IMR-90 (cell line): ENCODE measurements around the gene CREBZF. TPM values are rescaled to one million over a fixed set of nuclear protein-coding genes. Genes with fewer than 3 reads are reported as not detected.

Source experiments
- ATAC-seq: fragments of 200-7000 bp; cut with Tn5 transposase; 2 replicates; pipeline ENCODE4 v1.9.1; 2020; ENCODE audit warnings: low read depth, mild to moderate bottlenecking, moderate library complexity
- BruUV-seq: library from RNA; stranded (reverse); fragments of 400-500 nt; replicated peaks from 2 replicates; lab custom pipeline; 2021; lab: Mats Ljungman, UMichigan
- CTCF ChIA-PET: fragments of 300-600 bp; formaldehyde crosslinking; extraction: SDS; loops from one replicate; lab custom pipeline; 2021; ENCODE audit warnings: antibody characterized with exemption; lab: Yijun Ruan, JAX
- POLR2A ChIA-PET: fragments of 300-600 bp; sonication (Branson Sonifier 250); formaldehyde crosslinking; loops from one replicate; lab custom pipeline; 2022; ENCODE audit warnings: antibody characterized with exemption; ENCODE audit not compliant: unreplicated experiment; lab: Charles Lee
- DNase-seq: peaks from one replicate; pipeline ENCODE4 v3.0.0; 2013
- H2AFZ ChIP-seq: replicated peaks from 2 replicates; pipeline ENCODE3; 2013; ENCODE audit warnings: low read length, mild to moderate bottlenecking; ENCODE audit not compliant: poor library complexity
- H2AK5ac ChIP-seq: 2 replicates; pipeline ENCODE4 v1.6.1; 2013; ENCODE audit warnings: low read depth, low read length, inconsistent platforms
- H2AK9ac ChIP-seq: replicated peaks from 2 replicates; pipeline ENCODE3; 2013; ENCODE audit warnings: mild to moderate bottlenecking, low read depth, low read length, moderate library complexity; ENCODE audit not compliant: poor library complexity
- H2BK120ac ChIP-seq: 2 replicates; pipeline ENCODE4 v1.6.1; 2013; ENCODE audit warnings: low read depth, low read length, inconsistent platforms
- H2BK15ac ChIP-seq: 3 replicates; pipeline ENCODE4 v1.6.1; 2013; ENCODE audit warnings: low read depth, low read length, inconsistent platforms
- H2BK20ac ChIP-seq: 2 replicates; pipeline ENCODE4 v1.6.1; 2013; ENCODE audit warnings: low read depth, mild to moderate bottlenecking, inconsistent platforms, low read length, moderate library complexity
- H2BK5ac ChIP-seq: 2 replicates; pipeline ENCODE4 v1.6.1; 2013; ENCODE audit warnings: mild to moderate bottlenecking, low read depth, low read length, inconsistent platforms; ENCODE audit not compliant: poor library complexity, severe bottlenecking
- H3K14ac ChIP-seq: replicated peaks from 2 replicates; pipeline ENCODE4 v1.6.1; 2013; ENCODE audit warnings: low read depth, low read length, inconsistent platforms
- H3K18ac ChIP-seq: 2 replicates; pipeline ENCODE4 v1.6.1; 2013; ENCODE audit warnings: low read depth, low read length, control low read depth
- H3K23ac ChIP-seq: 2 replicates; pipeline ENCODE4 v1.6.1; 2013; ENCODE audit warnings: low read depth, low read length, inconsistent platforms
- H3K27ac ChIP-seq: 2 replicates; pipeline ENCODE4 v1.5.1; 2013; ENCODE audit warnings: mild to moderate bottlenecking, control low read depth, low read length; ENCODE audit not compliant: insufficient read depth
- H3K27me3 ChIP-seq: 2 replicates; pipeline ENCODE4 v1.6.1; 2013; ENCODE audit warnings: low read length; ENCODE audit not compliant: control insufficient read depth, insufficient read depth
- H3K36me3 ChIP-seq: 2 replicates; pipeline ENCODE4 v1.6.1; 2013; ENCODE audit warnings: low read length, mixed read lengths; ENCODE audit not compliant: control insufficient read depth, insufficient read depth
- H3K4ac ChIP-seq: 2 replicates; pipeline ENCODE4 v1.6.1; 2013; ENCODE audit warnings: low read depth, low read length, inconsistent platforms
- H3K4me1 ChIP-seq: 2 replicates; pipeline ENCODE4 v1.6.1; 2013; ENCODE audit warnings: low read length, mixed read lengths; ENCODE audit not compliant: control insufficient read depth, insufficient read depth
- H3K4me2 ChIP-seq: 2 replicates; pipeline ENCODE4 v1.6.1; 2013; ENCODE audit warnings: low read depth, mild to moderate bottlenecking, control low read depth, low read length, moderate library complexity
- H3K4me3 ChIP-seq: 2 replicates; pipeline ENCODE4 v1.5.1; 2013; ENCODE audit warnings: low read depth, mild to moderate bottlenecking, control low read depth, low read length, moderate library complexity; ENCODE audit not compliant: insufficient read depth
- H3K56ac ChIP-seq: 2 replicates; pipeline ENCODE4 v1.6.1; 2013; ENCODE audit warnings: low read length, inconsistent platforms; ENCODE audit not compliant: insufficient read depth; ENCODE audit errors: extremely low read depth
- H3K79me1 ChIP-seq, 2 experiments: 2 replicates each; pipeline ENCODE4 v1.6.1; 2013; ENCODE audit warnings: low read length in 2 of 2, inconsistent platforms in 1 of 2, low read depth in 1 of 2
- H3K9ac ChIP-seq: 2 replicates; pipeline ENCODE4 v1.6.1; 2013; ENCODE audit warnings: low read depth, low read length, control low read depth
- H3K9me1 ChIP-seq: 2 replicates; pipeline ENCODE4 v1.6.1; 2013; ENCODE audit warnings: low read length, inconsistent platforms; ENCODE audit not compliant: insufficient read depth
- H3K9me3 ChIP-seq: 2 replicates; pipeline ENCODE4 v1.6.1; 2013; ENCODE audit warnings: low read length; ENCODE audit not compliant: control insufficient read depth, insufficient read depth
- H4K20me1 ChIP-seq: 2 replicates; pipeline ENCODE4 v1.6.1; 2013; ENCODE audit warnings: low read length, inconsistent platforms; ENCODE audit not compliant: insufficient read depth
- H4K5ac ChIP-seq: 2 replicates; pipeline ENCODE4 v1.6.1; 2013; ENCODE audit warnings: mild to moderate bottlenecking, low read depth, low read length, control low read depth
- H4K8ac ChIP-seq, 2 experiments: 2 replicates each; pipeline ENCODE4 v1.6.1; 2013; ENCODE audit warnings: low read depth in 2 of 2, low read length in 2 of 2, control low read depth in 1 of 2, inconsistent platforms in 1 of 2
- H4K91ac ChIP-seq: 2 replicates; pipeline ENCODE4 v1.6.1; 2013; ENCODE audit warnings: low read depth, low read length, inconsistent platforms; ENCODE audit not compliant: insufficient read depth
- BHLHE40 ChIP-seq: fragments of 150-350 bp; IDR thresholded peaks from 2 replicates; pipeline ENCODE4 v1.6.1; 2016; ENCODE audit warnings: mild to moderate bottlenecking, low read depth, low read length
- CEBPB ChIP-seq: IDR thresholded peaks from 2 replicates; pipeline ENCODE4 v1.6.1; 2012; ENCODE audit warnings: low read depth, low read length, improper control_type of control experiment
- CHD1 ChIP-seq: IDR thresholded peaks from 2 replicates; pipeline ENCODE4 v1.6.1; 2012; ENCODE audit warnings: low read depth, low read length, improper control_type of control experiment
- FOS ChIP-seq: fragments of 150-350 bp; IDR thresholded peaks from 2 replicates; pipeline ENCODE4 v1.6.1; 2016; ENCODE audit warnings: low read depth, low read length
- MAFK ChIP-seq: IDR thresholded peaks from 2 replicates; pipeline ENCODE4 v1.6.1; 2012; ENCODE audit warnings: low read depth, low read length, improper control_type of control experiment
- MAZ ChIP-seq: IDR thresholded peaks from 2 replicates; pipeline ENCODE4 v1.6.1; 2012; ENCODE audit warnings: low read depth, mild to moderate bottlenecking, low read length, improper control_type of control experiment, moderate library complexity, borderline replicate concordance
- MXI1 ChIP-seq: IDR thresholded peaks from 2 replicates; pipeline ENCODE4 v1.6.1; 2012; ENCODE audit warnings: low read depth, mild to moderate bottlenecking, low read length, moderate library complexity, borderline replicate concordance
- NFE2L2 ChIP-seq: fragments of 150-350 bp; IDR thresholded peaks from 2 replicates; pipeline ENCODE4 v1.6.1; 2016; ENCODE audit warnings: low read depth, mild to moderate bottlenecking, low read length
- POLR2A ChIP-seq: IDR thresholded peaks from 2 replicates; pipeline ENCODE4 v1.6.1; 2012; ENCODE audit warnings: mild to moderate bottlenecking, low read depth, low read length
- RAD21 ChIP-seq: IDR thresholded peaks from 2 replicates; pipeline ENCODE4 v1.6.1; 2012; ENCODE audit warnings: low read length, improper control_type of control experiment
- SMC3 ChIP-seq: fragments of 150-350 bp; IDR thresholded peaks from 2 replicates; pipeline ENCODE4 v1.6.1; 2016; ENCODE audit warnings: low read depth, mild to moderate bottlenecking, antibody characterized with exemption, low read length, moderate library complexity
- dilution Hi-C: fragments of 300-500 bp; cut with HindIII; formaldehyde crosslinking; loops from one replicate; pipeline ENCODE4 v1.14.3; 2018; ENCODE audit warnings: low sequenced_read_pairs; ENCODE audit not compliant: unreplicated experiment
- in situ Hi-C: fragments of 300-500 bp; cut with MboI; formaldehyde crosslinking; loops from 3 replicates; pipeline ENCODE4 v1.14.3; 2019; ENCODE audit warnings: low sequenced_read_pairs, inconsistent platforms, mixed read lengths
- intact Hi-C: fragments of 100-400 bp; cut with micrococcal nuclease; formaldehyde crosslinking; loops from 2 replicates; pipeline ENCODE4 v1.10.0; 2022
- polyA plus RNA-seq, 3 experiments: library from polyadenylated mRNA; depleted of rRNA; stranded (reverse); fragments of >200 nt; gene quantifications; 2 replicates each; pipeline ENCODE4 v1.2.3, GENCODE V29; 2012; ENCODE audit warnings: low replicate concordance in 1 of 3
- total RNA-seq: library from RNA; depleted of rRNA; stranded (reverse); fragments of >200 nt; gene quantifications from 2 replicates; pipeline ENCODE4 v1.2.3, GENCODE V29; 2012
- TF ChIP-seq, protein P1 (sequence below): conservative IDR thresholded peaks from 2 replicates; pipeline ENCODE4 v1.5.1; 2012; ENCODE audit warnings: mild to moderate bottlenecking, low read depth, low read length, improper control_type of control experiment
- TF ChIP-seq, protein P2 (sequence below): fragments of 150-350 bp; IDR thresholded peaks from 2 replicates; pipeline ENCODE4 v1.6.1; 2016; ENCODE audit warnings: low read depth, mild to moderate bottlenecking, low read length, moderate library complexity, borderline replicate concordance

Gene CREBZF
- total and polyA plus RNA-seq, 2 of the 4 experiments (the other 2 are of a cell fraction): 12.5 to 17.7 TPM

DNA sequence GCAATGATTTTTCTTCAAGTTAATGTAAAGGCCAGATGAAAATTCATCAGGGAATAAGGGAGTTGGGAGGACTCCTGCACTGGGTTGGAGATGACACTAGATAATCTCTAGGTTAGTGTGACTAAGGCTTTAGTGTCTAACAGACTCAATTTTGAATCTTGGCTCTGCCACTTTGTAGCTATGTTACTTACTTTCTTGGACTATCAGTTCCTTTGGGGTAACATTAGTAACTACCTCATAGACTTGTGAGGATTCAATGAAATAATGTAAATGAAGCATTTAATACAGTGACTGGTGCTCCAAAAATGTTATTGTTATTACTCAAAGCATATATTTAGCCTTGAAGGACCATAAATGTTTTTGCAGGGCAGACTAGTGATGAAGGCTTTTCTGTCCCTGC is 30.6 kb upstream of the CREBZF start:
- Histone ChIP-seq H4K91ac (no peak overlapping the region), H2BK5ac (peak overlapping the region; percentile 36), H2BK20ac (no peak overlapping the region), H2BK15ac (no peak overlapping the region), H3K4me3 (no peak overlapping the region), H3K79me1 (0 out of 4 replicates have a peak, but pooled peaks cover 0 to 2% of the 10 kb centered on the region in 2 experiments), H4K20me1 (no peaks in the 10 kb centered on the region), H3K4me1 (peaks cover 6% of the 10 kb centered on the region), H4K5ac (peak overlapping the region; percentile 4; the same call in 1 of the 2 replicates), H3K9ac (no peak overlapping the region), H3K9me3 (no peaks in the 10 kb centered on the region), H3K4me2 (no peak overlapping the region), H3K9me1 (no peaks in the 10 kb centered on the region), H3K56ac (no peak overlapping the region), H3K36me3 (peaks cover 22% of the 10 kb centered on the region), H2AK9ac (no peak overlapping the region), H2AK5ac (no peak overlapping the region), H3K23ac (no peak overlapping the region), H2BK120ac (no peak overlapping the region), H3K27me3 (no peaks in the 10 kb centered on the region), H3K4ac (no peak overlapping the region), H3K27ac (no peak overlapping the region), H3K14ac (no peak overlapping the region), H2AFZ (no peak overlapping the region), H3K18ac (no peak overlapping the region), H4K8ac (no peak overlapping the region)
- BruUV-seq: no TSS peak
- POLR2A ChIA-PET: no interaction called here
- no peak for ATAC-seq
- intact Hi-C loops: loop anchor here (2.0 kb wide), 2 partner anchors 133 to 159 kb away; partner anchors contain the start of gene CCDC83
- dilution Hi-C loops: no loop called here
- in situ Hi-C loops: loop anchor here (25.0 kb wide), 1 partner anchor 592 kb away; no protein-coding TSS in a partner anchor
- TF ChIP-seq, protein P1, sequence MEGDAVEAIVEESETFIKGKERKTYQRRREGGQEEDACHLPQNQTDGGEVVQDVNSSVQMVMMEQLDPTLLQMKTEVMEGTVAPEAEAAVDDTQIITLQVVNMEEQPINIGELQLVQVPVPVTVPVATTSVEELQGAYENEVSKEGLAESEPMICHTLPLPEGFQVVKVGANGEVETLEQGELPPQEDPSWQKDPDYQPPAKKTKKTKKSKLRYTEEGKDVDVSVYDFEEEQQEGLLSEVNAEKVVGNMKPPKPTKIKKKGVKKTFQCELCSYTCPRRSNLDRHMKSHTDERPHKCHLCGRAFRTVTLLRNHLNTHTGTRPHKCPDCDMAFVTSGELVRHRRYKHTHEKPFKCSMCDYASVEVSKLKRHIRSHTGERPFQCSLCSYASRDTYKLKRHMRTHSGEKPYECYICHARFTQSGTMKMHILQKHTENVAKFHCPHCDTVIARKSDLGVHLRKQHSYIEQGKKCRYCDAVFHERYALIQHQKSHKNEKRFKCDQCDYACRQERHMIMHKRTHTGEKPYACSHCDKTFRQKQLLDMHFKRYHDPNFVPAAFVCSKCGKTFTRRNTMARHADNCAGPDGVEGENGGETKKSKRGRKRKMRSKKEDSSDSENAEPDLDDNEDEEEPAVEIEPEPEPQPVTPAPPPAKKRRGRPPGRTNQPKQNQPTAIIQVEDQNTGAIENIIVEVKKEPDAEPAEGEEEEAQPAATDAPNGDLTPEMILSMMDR: no peak
- TF ChIP-seq MXI1: no peak
- no peak for TF ChIP-seq CEBPB
- TF ChIP-seq MAZ: no peak
- TF ChIP-seq BHLHE40: no peak
- no peak for TF ChIP-seq RAD21
- TF ChIP-seq CHD1: no peak
- TF ChIP-seq FOS: no peak
- no peak for TF ChIP-seq POLR2A
- TF ChIP-seq NFE2L2: no peak
- no peak for TF ChIP-seq SMC3
- TF ChIP-seq MAFK: no peak
- TF ChIP-seq, protein P2, sequence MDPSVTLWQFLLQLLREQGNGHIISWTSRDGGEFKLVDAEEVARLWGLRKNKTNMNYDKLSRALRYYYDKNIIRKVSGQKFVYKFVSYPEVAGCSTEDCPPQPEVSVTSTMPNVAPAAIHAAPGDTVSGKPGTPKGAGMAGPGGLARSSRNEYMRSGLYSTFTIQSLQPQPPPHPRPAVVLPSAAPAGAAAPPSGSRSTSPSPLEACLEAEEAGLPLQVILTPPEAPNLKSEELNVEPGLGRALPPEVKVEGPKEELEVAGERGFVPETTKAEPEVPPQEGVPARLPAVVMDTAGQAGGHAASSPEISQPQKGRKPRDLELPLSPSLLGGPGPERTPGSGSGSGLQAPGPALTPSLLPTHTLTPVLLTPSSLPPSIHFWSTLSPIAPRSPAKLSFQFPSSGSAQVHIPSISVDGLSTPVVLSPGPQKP: no peak
- no peak for DNase-seq
- CTCF ChIA-PET: interaction anchor here (1.3 to 1.8 kb wide), 4 partner anchors 10 to 159 kb away, joined by 3 to 7 read pairs (median 6); partner anchors contain the start of genes CCDC83 and CCDC89
